Endodermal cell (in vitro differentiated cells): ENCODE data around the gene IFIT1. TPM values are rescaled to one million over a fixed set of nuclear protein-coding genes. Genes with fewer than 3 reads are reported as not detected.

Experiments
- DNase-seq: peaks from one replicate; pipeline ENCODE4 v3.0.0-alpha.2; 2017
- H3K27ac ChIP-seq: 2 replicates; pipeline ENCODE4 v1.5.1; 2013; ENCODE audit warnings: mild to moderate bottlenecking, low read depth, low read length, moderate library complexity
- H3K27me3 ChIP-seq: 2 replicates; pipeline ENCODE4 v1.6.1; 2013; ENCODE audit warnings: mild to moderate bottlenecking, low read length, moderate library complexity; ENCODE audit not compliant: insufficient read depth, control insufficient read depth, poor library complexity, severe bottlenecking
- H3K36me3 ChIP-seq: 2 replicates; pipeline ENCODE4 v1.7.0; 2013; ENCODE audit warnings: mild to moderate bottlenecking, low read length, moderate library complexity; ENCODE audit not compliant: control insufficient read depth, insufficient read depth
- H3K4me1 ChIP-seq: one replicate; pipeline ENCODE4 v1.7.0; 2013; ENCODE audit warnings: low read length; ENCODE audit not compliant: control insufficient read depth, insufficient read depth
- H3K4me3 ChIP-seq: 2 replicates; pipeline ENCODE4 v1.5.1; 2013; ENCODE audit warnings: mild to moderate bottlenecking, low read length, moderate library complexity
- H3K9ac ChIP-seq: 2 replicates; pipeline ENCODE4 v1.6.1; 2013; ENCODE audit warnings: mild to moderate bottlenecking, low read length, moderate library complexity; ENCODE audit not compliant: poor library complexity, severe bottlenecking; ENCODE audit errors: extremely low read depth
- H3K9me3 ChIP-seq: 2 replicates; pipeline ENCODE4 v1.6.1; 2013; ENCODE audit warnings: mild to moderate bottlenecking, low read length, moderate library complexity; ENCODE audit not compliant: control insufficient read depth
- H3K27ac Mint-ChIP-seq: 2 replicates; pipeline ENCODE4 v1.8.0; 2020; ENCODE audit warnings: mixed read lengths
- H3K27me3 Mint-ChIP-seq: 2 replicates; pipeline ENCODE4 v1.8.0; 2021; ENCODE audit warnings: mild to moderate bottlenecking, mixed read lengths; ENCODE audit not compliant: insufficient read depth
- H3K36me3 Mint-ChIP-seq: 2 replicates; pipeline ENCODE4 v1.8.0; 2020; ENCODE audit warnings: low read depth, mixed read lengths
- H3K4me1 Mint-ChIP-seq: 2 replicates; pipeline ENCODE4 v1.8.0; 2020; ENCODE audit warnings: mixed read lengths
- H3K4me3 Mint-ChIP-seq: 2 replicates; pipeline ENCODE4 v1.8.0; 2020; ENCODE audit warnings: mild to moderate bottlenecking, moderate library complexity, mixed read lengths
- H3K9me3 Mint-ChIP-seq: 2 replicates; pipeline ENCODE4 v1.8.0; 2020; ENCODE audit warnings: mild to moderate bottlenecking, mixed read lengths
- WGBS, 2 experiments: methylation state at CpG; one replicate each; pipeline versions ENCODE4 v1.1.5 to v1.1.7; 2013; ENCODE audit warnings: missing lambda C conversion rate in 2 of 2, mixed read lengths in 1 of 2; ENCODE audit not compliant: insufficient coverage in 1 of 2, insufficient read length in 1 of 2; 5-methylcytosine and 5-hydroxymethylcytosine counted together
- total RNA-seq, 2 donors: library from RNA; stranded (reverse); fragmentation: NEBNext Ultra II Directional in 1 of 2; extraction: Animal tissue kit (Norgen Biotek cat#: 25700) in 1 of 2; gene quantifications; 2 replicates in 1 of 2; 3 replicates in 1 of 2; pipeline ENCODE4 v1.2.1, GENCODE V29; 2021
- TF ChIP-seq, protein P1 (sequence below): fragments of 200-600 bp; sonication (generic); conservative IDR thresholded peaks from 2 replicates; pipeline ENCODE4 v1.5.0; 2021; ENCODE audit warnings: antibody characterized with exemption, mild to moderate bottlenecking

Gene IFIT1
- total RNA-seq, 2 donors from 2014 or later = 0.59 TPM; not detected in 1

DNA sequence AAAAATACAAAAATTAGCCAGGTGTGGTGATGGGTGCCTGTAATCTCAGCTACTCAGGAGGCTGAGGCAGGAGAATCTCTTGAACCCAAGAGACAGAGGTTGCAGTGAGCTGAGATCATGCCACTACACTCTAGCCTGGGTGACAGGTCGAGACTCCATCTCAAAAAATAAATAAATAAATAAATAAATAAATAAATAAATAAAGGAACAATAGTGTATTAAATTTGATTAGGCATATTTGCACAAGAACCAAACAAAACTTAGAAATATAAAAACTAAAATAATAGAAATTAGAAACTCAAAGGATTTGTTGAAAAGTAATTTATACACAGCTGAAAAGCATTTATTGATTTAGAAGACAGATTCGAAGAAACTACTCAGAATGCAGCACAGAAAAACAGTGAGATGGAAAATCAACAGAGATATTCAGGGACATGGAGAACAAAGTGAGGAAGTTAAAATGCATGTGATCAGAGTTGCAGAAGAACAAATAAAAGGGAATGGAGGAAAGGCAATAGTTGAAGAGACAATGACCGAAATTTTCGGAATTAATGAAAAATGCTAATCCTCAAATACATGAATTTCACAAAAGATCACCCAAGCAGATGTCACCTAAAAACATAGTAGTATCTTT, 46.9 kb upstream of the IFIT1 start:
- Histone ChIP-seq H3K36me3 (no peaks in the 10 kb centered on the region), H3K4me1 (peaks cover 10% of the 10 kb centered on the region), H3K27ac (no peak overlapping the region), H3K9ac (no peak overlapping the region), H3K9me3 (no peaks in the 10 kb centered on the region), H3K4me3 (no peak overlapping the region), H3K27me3 (no peaks in the 10 kb centered on the region)
- Mint-ChIP-seq H3K27ac (no peak overlapping the region), H3K27me3 (no peaks in the 10 kb centered on the region), H3K4me3 (no peak overlapping the region), H3K4me1 (peaks cover 45% of the 10 kb centered on the region), H3K9me3 (no peaks in the 10 kb centered on the region), H3K36me3 (no peaks in the 10 kb centered on the region)
- no peak for DNase-seq
- TF ChIP-seq, protein P1, sequence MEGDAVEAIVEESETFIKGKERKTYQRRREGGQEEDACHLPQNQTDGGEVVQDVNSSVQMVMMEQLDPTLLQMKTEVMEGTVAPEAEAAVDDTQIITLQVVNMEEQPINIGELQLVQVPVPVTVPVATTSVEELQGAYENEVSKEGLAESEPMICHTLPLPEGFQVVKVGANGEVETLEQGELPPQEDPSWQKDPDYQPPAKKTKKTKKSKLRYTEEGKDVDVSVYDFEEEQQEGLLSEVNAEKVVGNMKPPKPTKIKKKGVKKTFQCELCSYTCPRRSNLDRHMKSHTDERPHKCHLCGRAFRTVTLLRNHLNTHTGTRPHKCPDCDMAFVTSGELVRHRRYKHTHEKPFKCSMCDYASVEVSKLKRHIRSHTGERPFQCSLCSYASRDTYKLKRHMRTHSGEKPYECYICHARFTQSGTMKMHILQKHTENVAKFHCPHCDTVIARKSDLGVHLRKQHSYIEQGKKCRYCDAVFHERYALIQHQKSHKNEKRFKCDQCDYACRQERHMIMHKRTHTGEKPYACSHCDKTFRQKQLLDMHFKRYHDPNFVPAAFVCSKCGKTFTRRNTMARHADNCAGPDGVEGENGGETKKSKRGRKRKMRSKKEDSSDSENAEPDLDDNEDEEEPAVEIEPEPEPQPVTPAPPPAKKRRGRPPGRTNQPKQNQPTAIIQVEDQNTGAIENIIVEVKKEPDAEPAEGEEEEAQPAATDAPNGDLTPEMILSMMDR = no peak
- 93 to 100% methylated on average over 3 of the region's 4 CpGs for WGBS, 2 experiments

DNA sequence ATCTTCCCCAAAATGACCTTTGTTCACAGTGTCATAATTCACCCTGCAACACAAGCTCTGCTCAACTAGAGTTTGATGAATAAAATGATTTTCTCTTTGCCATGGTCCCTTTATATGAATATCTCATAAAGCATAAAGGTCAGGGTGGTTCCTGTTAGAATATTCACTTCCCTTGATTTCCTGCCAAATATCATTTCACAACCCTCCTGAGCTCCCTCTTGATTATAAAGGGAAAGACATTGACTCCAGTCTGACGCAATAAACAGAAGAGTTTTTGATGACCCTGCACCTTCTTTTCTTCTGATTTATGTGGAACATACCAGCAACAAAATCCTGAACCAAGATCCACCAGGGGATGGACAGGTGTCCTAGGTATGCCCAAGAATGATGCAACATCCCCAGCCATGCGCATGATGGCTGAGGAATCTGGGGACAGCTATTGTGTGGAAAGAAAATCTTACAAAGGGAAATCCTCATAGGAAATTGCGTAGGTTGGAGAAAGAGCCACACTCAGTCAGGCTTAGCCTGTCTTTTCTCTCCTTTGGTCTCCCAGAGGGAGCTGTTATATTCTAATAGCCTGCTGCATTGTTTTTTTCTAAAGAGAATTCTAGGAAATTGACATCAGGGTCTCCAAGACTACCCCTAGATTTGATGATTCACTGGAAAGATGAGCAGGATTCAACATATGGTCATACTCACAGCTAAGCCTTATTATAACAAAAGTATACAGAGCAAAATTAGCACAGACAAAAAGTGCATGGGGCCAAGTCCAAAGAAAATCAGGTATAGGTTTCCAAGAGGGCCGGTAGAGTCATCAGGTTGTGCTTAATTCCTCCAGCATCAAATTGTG, 45.8 kb upstream of the IFIT1 start:
- TF ChIP-seq, protein P1 = no peak
- peaks cover 57% of the 10 kb centered on the region for H3K4me1 Mint-ChIP-seq
- H3K27ac ChIP-seq = peak overlapping the region; percentile 14
- H3K27ac Mint-ChIP-seq = no peak overlapping the region
- DNase-seq = no peak
- H3K9me3 ChIP-seq = no peaks in the 10 kb centered on the region
- no peaks in the 10 kb centered on the region for H3K27me3 Mint-ChIP-seq
- WGBS, 2 experiments = 72 to 88% methylated on average over 3 to 4 of the region's 4 CpGs
- H3K36me3 Mint-ChIP-seq = no peaks in the 10 kb centered on the region
- no peaks in the 10 kb centered on the region for H3K36me3 ChIP-seq
- H3K4me3 ChIP-seq = no peak overlapping the region
- no peak overlapping the region for H3K4me3 Mint-ChIP-seq
- no peaks in the 10 kb centered on the region for H3K27me3 ChIP-seq
- no peaks in the 10 kb centered on the region for H3K9me3 Mint-ChIP-seq
- H3K4me1 ChIP-seq = peaks cover 16% of the 10 kb centered on the region
- no peak overlapping the region for H3K9ac ChIP-seq

DNA sequence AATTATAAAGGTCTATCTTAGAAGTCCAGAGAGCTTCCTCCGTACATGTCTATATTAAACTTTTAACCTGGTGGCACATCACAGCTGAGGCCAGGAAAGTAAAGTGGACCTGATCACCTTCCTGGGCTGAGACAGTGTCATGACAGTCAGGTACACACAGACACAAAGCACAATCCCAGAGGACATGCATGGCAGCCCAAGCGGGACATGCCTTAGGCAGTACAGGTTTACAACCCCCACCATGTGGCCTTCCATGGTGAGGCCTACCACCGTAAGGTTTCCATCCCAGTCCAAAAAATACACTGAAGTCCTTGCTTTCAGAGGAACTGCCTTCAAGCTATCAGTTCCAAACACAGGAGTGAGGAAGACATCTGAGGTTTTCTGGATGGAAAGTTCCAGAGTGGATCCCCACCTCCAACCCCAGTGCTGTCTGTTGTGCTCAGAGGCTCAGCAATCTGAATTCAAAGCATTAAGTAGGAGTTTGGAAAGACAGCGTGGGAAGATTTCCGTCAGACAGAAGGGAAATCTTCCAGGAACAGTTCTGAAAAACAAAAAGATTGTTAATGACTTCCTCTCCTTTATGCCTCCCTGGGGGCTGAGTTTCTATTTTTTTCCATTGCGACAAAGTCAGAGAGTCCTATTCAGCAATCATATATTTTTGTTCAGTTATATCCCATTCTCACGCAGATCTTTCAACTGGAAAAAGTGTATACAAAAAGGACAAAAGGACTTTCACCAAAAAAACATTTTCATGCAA, 44.5 kb upstream of the IFIT1 start:
- TF ChIP-seq, protein P1 = no peak
- DNase-seq = no peak
- Mint-ChIP-seq H3K4me3 (no peak overlapping the region), H3K27me3 (no peaks in the 10 kb centered on the region), H3K36me3 (no peaks in the 10 kb centered on the region), H3K27ac (peak overlapping the region; percentile 20), H3K9me3 (no peaks in the 10 kb centered on the region), H3K4me1 (peaks cover 65% of the 10 kb centered on the region)
- Histone ChIP-seq H3K36me3 (no peaks in the 10 kb centered on the region), H3K4me1 (peaks cover 18% of the 10 kb centered on the region), H3K27me3 (no peaks in the 10 kb centered on the region), H3K9ac (no peak overlapping the region), H3K4me3 (no peak overlapping the region), H3K27ac (no peak overlapping the region), H3K9me3 (no peaks in the 10 kb centered on the region)
- WGBS, 2 experiments = 90 to 93% methylated on average over 4 to 7 of the region's 7 CpGs
